LNCaP clone FGC (cell line): Measurements from ENCODE around the gene ARL3.

Experiments
- DNase-seq: peaks from one replicate; pipeline ENCODE4 v3.0.0-alpha.2; 2011; ENCODE audit warnings: low read depth
- H3K4me3 ChIP-seq: 2 replicates; pipeline ENCODE4 v1.5.1; 2011; ENCODE audit warnings: mild to moderate bottlenecking, low read depth, low read length, control low read depth
- TF ChIP-seq, protein P1 (sequence below): IDR thresholded peaks from 2 replicates; pipeline ENCODE4 v1.5.1; 2012; ENCODE audit warnings: mild to moderate bottlenecking; ENCODE audit not compliant: control insufficient read depth, insufficient read depth; ENCODE audit errors: extremely low read depth

The ARL3 gene

DNA sequence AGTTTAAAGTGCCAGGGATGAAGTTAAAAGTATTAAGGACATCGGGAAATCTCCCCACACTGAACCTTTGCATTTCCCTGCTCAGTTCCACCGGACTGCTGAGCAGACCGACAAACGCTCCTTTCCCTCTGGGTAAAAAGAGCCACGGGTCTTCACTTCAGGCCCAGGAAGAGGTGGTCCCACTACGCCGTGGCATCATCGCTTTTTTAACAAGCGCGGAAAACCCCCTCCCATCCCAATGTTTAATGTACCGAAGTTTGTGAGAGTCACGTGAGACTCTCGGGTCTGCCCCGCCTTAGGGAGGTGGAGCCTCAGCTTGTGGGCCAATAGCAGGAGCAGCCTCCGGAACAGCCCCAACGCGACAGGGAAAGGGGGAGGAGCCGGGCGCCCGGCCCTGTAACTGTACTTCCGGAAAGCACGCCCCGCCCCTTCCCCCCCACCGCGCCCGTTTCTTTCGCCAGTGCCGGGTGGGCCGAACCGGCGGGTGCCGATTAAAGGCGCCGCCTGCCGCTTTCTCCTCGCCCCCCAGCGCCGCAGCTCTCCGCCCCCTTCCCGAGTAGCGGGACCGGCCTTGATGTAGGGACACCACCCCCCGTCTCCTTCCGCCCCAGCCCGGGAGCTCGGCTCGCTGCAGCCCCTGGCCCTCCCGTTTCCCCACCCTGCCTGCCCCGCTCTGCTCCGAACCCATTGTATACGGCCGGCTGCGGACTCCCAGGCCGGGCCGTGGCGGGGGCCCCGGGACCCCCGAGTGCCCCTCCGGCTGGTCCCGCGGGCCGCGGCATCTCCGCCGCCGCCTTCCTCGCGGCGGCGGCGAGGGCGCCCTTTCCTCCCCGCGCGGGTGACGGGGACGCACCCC, 72.1 kb downstream of the ARL3 start:
- H3K4me3 ChIP-seq: peak overlapping the region; percentile 78
- TF ChIP-seq, protein P1, sequence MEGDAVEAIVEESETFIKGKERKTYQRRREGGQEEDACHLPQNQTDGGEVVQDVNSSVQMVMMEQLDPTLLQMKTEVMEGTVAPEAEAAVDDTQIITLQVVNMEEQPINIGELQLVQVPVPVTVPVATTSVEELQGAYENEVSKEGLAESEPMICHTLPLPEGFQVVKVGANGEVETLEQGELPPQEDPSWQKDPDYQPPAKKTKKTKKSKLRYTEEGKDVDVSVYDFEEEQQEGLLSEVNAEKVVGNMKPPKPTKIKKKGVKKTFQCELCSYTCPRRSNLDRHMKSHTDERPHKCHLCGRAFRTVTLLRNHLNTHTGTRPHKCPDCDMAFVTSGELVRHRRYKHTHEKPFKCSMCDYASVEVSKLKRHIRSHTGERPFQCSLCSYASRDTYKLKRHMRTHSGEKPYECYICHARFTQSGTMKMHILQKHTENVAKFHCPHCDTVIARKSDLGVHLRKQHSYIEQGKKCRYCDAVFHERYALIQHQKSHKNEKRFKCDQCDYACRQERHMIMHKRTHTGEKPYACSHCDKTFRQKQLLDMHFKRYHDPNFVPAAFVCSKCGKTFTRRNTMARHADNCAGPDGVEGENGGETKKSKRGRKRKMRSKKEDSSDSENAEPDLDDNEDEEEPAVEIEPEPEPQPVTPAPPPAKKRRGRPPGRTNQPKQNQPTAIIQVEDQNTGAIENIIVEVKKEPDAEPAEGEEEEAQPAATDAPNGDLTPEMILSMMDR: no peak
- peak; percentile 90 for DNase-seq

DNA sequence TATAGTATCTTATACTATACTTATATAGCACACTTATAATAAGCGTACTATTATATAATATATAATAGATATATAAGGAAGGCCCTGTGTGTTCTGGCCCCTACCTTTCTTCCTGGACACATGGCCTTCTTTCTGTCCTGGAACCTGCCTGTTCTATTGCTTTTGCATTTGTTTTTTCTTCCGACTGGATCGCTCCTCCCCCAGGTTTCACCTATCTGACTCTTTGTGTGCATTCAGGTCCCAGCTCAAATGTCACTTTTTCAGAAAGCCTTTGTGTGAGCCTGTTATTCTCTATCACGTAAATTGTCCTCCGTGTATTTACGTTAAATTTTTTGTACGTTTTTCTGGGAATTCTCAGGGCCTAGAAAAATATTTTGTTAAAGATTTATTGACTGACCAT, 72.8 kb downstream of the ARL3 start:
- TF ChIP-seq, protein P1: no peak
- no peak for DNase-seq

DNA sequence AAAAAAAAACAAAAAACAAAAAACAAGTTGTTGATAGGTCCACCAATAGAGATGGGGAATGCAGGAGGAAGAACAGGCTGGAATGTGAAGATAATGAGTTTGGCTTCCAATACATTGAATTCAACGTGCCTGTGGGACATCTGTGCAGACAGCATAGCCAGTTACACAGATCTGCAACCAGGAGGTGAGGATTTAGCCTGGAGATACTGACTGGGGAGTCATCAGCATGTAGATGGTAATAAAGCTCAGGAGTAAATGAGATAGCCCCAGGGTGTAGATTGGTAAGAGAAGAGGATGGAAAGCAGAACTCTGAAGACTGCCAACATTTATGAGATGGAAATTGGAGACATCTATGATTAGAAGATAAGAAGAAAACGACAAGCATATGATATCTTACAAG, 74.7 kb downstream of the ARL3 start:
- TF ChIP-seq, protein P1: no peak
- no peak for DNase-seq
- no peak overlapping the region for H3K4me3 ChIP-seq

More for the DNA sequence above, 72.8 kb downstream of the ARL3 start:
- peak overlapping the region; percentile 78 for H3K4me3 ChIP-seq

DNA sequence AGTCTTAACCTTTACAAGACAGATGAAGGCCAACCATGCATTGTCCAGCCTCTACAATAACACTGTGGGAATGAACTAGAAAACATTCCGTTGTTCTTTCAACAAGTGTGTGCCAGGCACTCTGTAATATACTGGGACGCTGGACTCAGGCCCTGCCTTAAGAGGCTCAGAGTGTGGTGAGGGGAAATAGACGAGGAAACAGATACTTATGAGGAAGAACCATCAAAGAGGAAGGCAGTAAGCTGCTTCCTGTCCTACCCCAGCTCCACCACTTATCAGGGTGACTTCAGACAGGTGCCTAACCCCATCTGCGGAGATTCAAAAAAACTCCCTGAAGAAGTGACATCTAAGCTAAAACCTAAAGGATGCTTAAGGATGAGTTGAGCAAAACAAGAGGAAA, 78.8 kb downstream of the ARL3 start:
- no peak overlapping the region for H3K4me3 ChIP-seq
- TF ChIP-seq, protein P1: no peak

DNA sequence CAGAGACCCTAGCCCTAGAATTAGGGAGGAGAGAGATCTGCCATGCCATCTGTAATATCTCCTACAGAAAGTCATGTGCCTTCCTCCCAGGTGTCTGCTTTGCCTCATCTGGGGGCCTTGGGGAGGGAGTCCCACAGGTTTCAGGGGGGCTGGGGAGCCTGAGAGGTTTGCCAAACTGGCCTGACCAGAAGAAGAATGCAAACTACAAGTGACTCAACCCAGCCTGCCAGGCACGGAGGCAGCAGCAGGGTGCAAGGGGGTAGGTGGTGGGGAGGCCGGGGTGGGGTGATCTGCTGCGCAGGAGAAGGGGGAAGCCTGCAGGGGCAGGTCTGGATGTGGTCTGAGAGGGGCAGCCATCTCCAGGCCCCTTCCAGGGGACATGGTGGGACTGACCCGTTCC, 79.5 kb downstream of the ARL3 start:
- no peak overlapping the region for H3K4me3 ChIP-seq
- DNase-seq: no peak
- TF ChIP-seq, protein P1: no peak

More for the DNA sequence above, 78.8 kb downstream of the ARL3 start:
- DNase-seq: no peak

DNA sequence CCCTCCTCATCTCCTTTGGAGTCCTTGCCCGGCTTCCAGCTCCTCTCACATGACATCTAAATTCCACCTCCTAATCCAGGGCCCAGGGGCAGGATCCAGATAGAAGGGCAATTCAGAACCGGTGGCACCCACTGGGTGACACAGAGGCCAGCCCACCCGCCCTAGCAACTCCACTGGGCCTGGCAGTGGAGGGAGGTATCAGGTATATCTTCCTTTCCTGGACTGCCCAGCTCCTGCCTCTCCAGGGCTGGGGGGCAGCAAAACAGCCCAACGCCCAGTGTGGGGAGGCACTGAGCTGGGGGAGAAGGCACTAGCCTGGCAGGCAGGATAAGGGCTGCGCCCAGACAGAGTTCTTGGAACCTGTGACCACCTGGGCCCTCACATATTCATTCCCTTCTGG, 80.3 kb downstream of the ARL3 start:
- H3K4me3 ChIP-seq: no peak overlapping the region
- DNase-seq: no peak
- TF ChIP-seq, protein P1: no peak

DNA sequence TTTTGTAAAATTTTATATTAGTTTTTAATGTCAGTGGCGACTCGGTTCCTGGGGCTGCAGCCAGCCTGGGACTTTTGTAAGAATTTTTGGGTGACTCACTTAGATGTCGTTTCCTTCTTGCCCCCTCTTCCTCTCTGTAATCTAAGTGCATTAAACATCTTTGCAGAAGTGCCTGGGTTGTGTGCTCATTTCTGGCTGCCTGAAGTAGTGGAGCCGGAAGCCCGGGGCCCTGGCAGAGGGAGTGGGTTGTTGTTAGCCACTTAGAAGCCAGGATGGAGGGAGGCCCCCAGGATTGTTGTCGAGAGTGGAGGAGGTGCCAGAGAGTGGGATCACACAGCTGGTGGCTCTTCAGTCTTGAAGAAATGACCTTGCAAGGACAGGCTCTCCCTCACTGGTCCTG, 80.9 kb downstream of the ARL3 start:
- no peak overlapping the region for H3K4me3 ChIP-seq
- TF ChIP-seq, protein P1: no peak
- DNase-seq: no peak
